ENCODE measurements around the gene ENSA. TPM values are rescaled to one million over a fixed set of nuclear protein-coding genes. Genes with fewer than 3 reads are reported as not detected.

Gene ENSA
- total RNA-seq, 1 donor from 2014 or later: 144 TPM

GRCh38 chr1:150572918-150573647 is 56.3 kb downstream of the ENSA start:
- ATAC-seq: no peak
- intact Hi-C loops (cut with DNase I): no loop called here
- no peak for DNase-seq (ENCODE audit: low spot score)

Other genes starting within 250 kb of the ENSA start
- gene TARS2, start 142.2 kb downstream of the ENSA start, total RNA-seq: 22.4 TPM
- 19.7 TPM for gene ECM1, start 121.5 kb downstream of the ENSA start, total RNA-seq
- gene FALEC, start 113.9 kb downstream of the ENSA start, total RNA-seq: not detected
- 70.2 TPM for gene ADAMTSL4, start 80.2 kb downstream of the ENSA start, total RNA-seq
- gene MCL1, start 50.0 kb downstream of the ENSA start, total RNA-seq: 214 TPM
- gene GOLPH3L, start 67.5 kb upstream of the ENSA start, total RNA-seq: 27.6 TPM
- 3.8 TPM for gene HORMAD1, start 91.3 kb upstream of the ENSA start, total RNA-seq
- 80.9 TPM for gene CTSS, start 136.2 kb upstream of the ENSA start, total RNA-seq
- gene CTSK, start 178.6 kb upstream of the ENSA start, total RNA-seq: 101 TPM
- gene ARNT, start 247.0 kb upstream of the ENSA start, total RNA-seq: 68.1 TPM

All from sciatic nerve (tissue), 2 donors.